Liver (tissue), 3 donors: Measurements from ENCODE around the gene AEBP2.

Experiments
- ATF3 ChIP-seq: IDR thresholded peaks from 2 replicates; pipeline ENCODE4 v1.6.1; 2016; ENCODE audit warnings: antibody characterized with exemption
- CTCF ChIP-seq: fragments of 150-350 bp; IDR thresholded peaks from 2 replicates; pipeline ENCODE4 v1.5.1; 2017; ENCODE audit warnings: improper control_type of control experiment, low read depth, low read length; ENCODE audit not compliant: missing input control
- GABPA ChIP-seq, 2 donors: IDR thresholded peaks in 1 of 2; conservative IDR thresholded peaks in 1 of 2; 2 replicates each; pipeline ENCODE4 v1.6.1; 2016; ENCODE audit warnings: antibody characterized with exemption in 2 of 2, mild to moderate bottlenecking in 1 of 2, moderate library complexity in 1 of 2
- HNF4A ChIP-seq, 2 donors: conservative IDR thresholded peaks; 2 replicates each; pipeline ENCODE4 v1.6.1; 2016; ENCODE audit warnings: antibody characterized with exemption in 2 of 2, mild to moderate bottlenecking in 2 of 2
- JUND ChIP-seq, 2 donors: IDR thresholded peaks; 2 replicates each; pipeline ENCODE4 v1.6.1; 2016; ENCODE audit warnings: antibody characterized with exemption in 2 of 2
- RAD21 ChIP-seq, 2 donors: IDR thresholded peaks; 2 replicates each; pipeline ENCODE4 v1.6.1; 2016; ENCODE audit warnings: antibody characterized with exemption in 2 of 2, mild to moderate bottlenecking in 2 of 2
- TAF1 ChIP-seq: conservative IDR thresholded peaks from 2 replicates; pipeline ENCODE4 v1.6.1; 2016; ENCODE audit warnings: antibody characterized with exemption, mild to moderate bottlenecking
- YY1 ChIP-seq: IDR thresholded peaks from 2 replicates; pipeline ENCODE4 v1.6.1; 2016; ENCODE audit warnings: antibody characterized with exemption, mild to moderate bottlenecking
- donor health status: healthy.
- donor health status: healthy.

- no peak for TF ChIP-seq CTCF
- no peak for TF ChIP-seq HNF4A (conservative IDR thresholded peaks at IDR 0.05)
- no peak for TF ChIP-seq RAD21 (IDR thresholded peaks at IDR 0.05)
- TF ChIP-seq YY1 = no peak
- TF ChIP-seq ATF3 = no peak
- TF ChIP-seq GABPA (IDR thresholded peaks at IDR 0.05 in 1 of 2, conservative IDR thresholded peaks at IDR 0.05 in 1 of 2) = no peak
- no peak for TF ChIP-seq TAF1
- TF ChIP-seq JUND (IDR thresholded peaks at IDR 0.05) = no peak
Measured at GRCh38 chr12:19436931-19437330, 2.4 kb upstream of the AEBP2 start.
